ENCODE data around the gene IFITM1.
"Not testable (repeated sequence)": the region's sequence is repeated elsewhere in the genome, so short reads cannot be mapped to it uniquely, and the experiment has no call there.

IFITM1 gene

GRCh38 chr11:336659-337198, 22.9 kb downstream of the IFITM1 start:
- H3K4me1 ChIP-seq (ENCODE audit: control insufficient read depth in 1 of 2, insufficient read depth in 2 of 2, low read length in 2 of 2) = peaks cover 8 to 16% of the 10 kb centered on the region in 2 donors
- no peak overlapping the region for H3K4me3 ChIP-seq (ENCODE audit: low read depth in 1 of 2, low read length in 2 of 2)

GRCh38 chr11:337711-338110, 23.9 kb downstream of the IFITM1 start:
- peaks cover 8 to 16% of the 10 kb centered on the region in 2 donors for H3K4me1 ChIP-seq (ENCODE audit: control insufficient read depth in 1 of 2, insufficient read depth in 2 of 2, low read length in 2 of 2)
- no peak overlapping the region for H3K4me3 ChIP-seq (ENCODE audit: low read depth in 1 of 2, low read length in 2 of 2)
- H3K36me3 ChIP-seq (ENCODE audit: control insufficient read depth in 1 of 2, insufficient read depth in 2 of 2, low read length in 2 of 2) = no peaks in the 10 kb centered on the region
- H3K9me3 ChIP-seq (ENCODE audit: control insufficient read depth in 1 of 2, low read length in 2 of 2) = no peaks in the 10 kb centered on the region
- H3K27ac ChIP-seq (ENCODE audit: low read length) = no peak overlapping the region
- no peaks in the 10 kb centered on the region for H3K27me3 ChIP-seq (ENCODE audit: low read depth, low read length)

More at GRCh38 chr11:336659-337198, 22.9 kb downstream of the IFITM1 start:
- Histone ChIP-seq H3K27me3 (ENCODE audit: low read depth, low read length) (no peaks in the 10 kb centered on the region), H3K27ac (ENCODE audit: low read length) (peak overlapping the region; percentile 69), H3K36me3 (ENCODE audit: control insufficient read depth in 1 of 2, insufficient read depth in 2 of 2, low read length in 2 of 2) (no peaks in the 10 kb centered on the region), H3K9me3 (ENCODE audit: control insufficient read depth in 1 of 2, low read length in 2 of 2) (no peaks in the 10 kb centered on the region)

DNA sequence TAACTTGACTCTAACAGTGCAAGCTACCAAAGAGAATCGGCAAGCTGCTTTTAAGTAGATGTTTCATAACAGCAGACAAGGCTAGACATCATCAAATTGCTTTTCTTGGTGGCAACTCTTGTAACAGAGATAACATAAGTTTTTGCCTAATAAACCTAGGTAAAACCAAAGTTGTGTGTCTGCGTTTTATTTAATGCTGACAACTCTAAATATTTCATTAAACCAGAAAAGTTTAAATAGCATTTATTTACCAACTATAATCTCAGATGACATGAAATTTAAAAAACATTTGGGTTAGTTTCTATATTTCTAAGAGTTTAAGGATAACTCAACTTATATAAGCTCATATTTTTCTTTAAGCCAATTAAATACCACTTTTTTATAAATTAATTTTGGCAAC, 26.1 kb downstream of the IFITM1 start:
- H3K36me3 ChIP-seq (ENCODE audit: control insufficient read depth in 1 of 2, insufficient read depth in 2 of 2, low read length in 2 of 2) = no peaks in the 10 kb centered on the region
- H3K4me3 ChIP-seq (ENCODE audit: low read depth in 1 of 2, low read length in 2 of 2) = no peak overlapping the region
- no peaks in the 10 kb centered on the region for H3K9me3 ChIP-seq (ENCODE audit: control insufficient read depth in 1 of 2, low read length in 2 of 2)
- no peak overlapping the region for H3K27ac ChIP-seq (ENCODE audit: low read length)
- no peaks in the 10 kb centered on the region for H3K27me3 ChIP-seq (ENCODE audit: low read depth, low read length)
- H3K4me1 ChIP-seq (ENCODE audit: control insufficient read depth in 1 of 2, insufficient read depth in 2 of 2, low read length in 2 of 2) = peaks cover 8 to 16% of the 10 kb centered on the region in 2 donors

DNA sequence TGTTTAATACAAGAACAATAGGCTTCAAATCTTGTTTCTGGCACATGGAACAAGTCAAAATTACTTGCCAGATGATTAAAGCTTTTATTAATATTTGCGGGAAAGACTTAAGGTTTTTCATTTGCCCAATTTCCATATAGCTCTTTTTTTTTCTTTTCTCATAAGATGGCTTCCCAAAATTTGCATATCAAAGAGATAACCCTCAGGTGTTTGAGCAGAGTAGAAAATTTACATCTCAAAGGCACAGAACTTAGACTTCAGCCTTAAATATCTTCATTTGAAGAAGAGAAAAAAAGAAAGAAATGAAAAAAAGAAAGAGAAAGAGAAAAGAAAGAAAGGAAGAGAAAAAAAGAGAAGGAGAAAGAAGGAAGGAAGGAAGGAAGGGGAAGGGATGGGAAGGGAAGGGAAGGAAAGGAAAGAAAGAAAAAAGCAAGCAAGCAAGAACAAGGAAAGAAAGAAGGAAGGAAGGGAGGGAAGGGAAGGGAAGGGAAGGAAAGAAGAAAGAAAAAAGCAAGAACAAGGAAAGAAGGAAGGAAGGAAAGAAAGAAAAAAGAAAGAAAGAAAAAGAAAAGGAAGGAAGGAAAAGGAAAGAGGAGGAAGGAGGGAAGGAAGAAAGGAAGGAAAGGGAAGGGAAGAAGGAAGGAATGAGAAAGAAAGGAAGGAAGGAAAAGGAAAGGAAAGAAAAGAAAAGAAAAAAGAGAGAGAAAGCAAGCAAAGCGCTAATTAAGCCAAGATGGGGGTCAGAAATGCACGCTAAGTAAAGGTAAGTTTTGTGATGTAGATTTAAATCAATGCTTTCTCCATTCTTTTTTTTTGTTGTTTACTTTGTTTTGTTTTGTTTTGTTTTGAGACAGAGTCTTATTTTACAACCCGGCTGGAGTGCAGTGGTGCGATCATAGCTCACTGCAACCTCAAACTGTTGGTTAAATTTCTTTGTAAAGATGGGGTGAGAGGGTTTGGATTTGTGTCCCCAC, 27.0 kb downstream of the IFITM1 start:
- no peak overlapping the region for H3K4me3 ChIP-seq (ENCODE audit: low read depth in 1 of 2, low read length in 2 of 2)
- H3K4me1 ChIP-seq (ENCODE audit: control insufficient read depth in 1 of 2, insufficient read depth in 2 of 2, low read length in 2 of 2) = peaks cover 8 to 11% of the 10 kb centered on the region in 2 donors
- no peaks in the 10 kb centered on the region for H3K36me3 ChIP-seq (ENCODE audit: control insufficient read depth in 1 of 2, insufficient read depth in 2 of 2, low read length in 2 of 2)
- H3K27me3 ChIP-seq (ENCODE audit: low read depth, low read length) = no peaks in the 10 kb centered on the region
- H3K9me3 ChIP-seq (ENCODE audit: control insufficient read depth in 1 of 2, low read length in 2 of 2) = no peaks in the 10 kb centered on the region
- no peak overlapping the region for H3K27ac ChIP-seq (ENCODE audit: low read length)

DNA sequence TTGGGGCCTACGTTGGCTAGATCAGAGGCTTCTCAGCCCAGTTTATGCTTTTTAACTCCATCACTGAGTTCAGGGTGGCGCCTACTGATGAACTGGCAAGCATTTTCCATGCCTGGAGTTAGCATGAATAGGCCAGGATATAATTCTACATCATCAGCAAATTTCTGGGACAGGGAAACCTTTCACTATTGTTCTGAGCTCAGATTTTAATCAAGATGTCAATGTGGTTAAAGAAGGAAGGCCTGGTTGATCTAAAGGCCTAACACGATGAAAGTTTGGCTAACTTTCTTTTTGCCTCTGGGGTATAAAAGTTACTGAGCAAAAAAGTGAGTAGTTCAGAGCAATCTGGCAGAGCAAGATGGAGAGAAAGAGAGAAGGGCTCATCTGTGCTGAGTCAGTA, 28.5 kb downstream of the IFITM1 start:
- Histone ChIP-seq H3K4me3 (ENCODE audit: low read depth in 1 of 2, low read length in 2 of 2) (no peak overlapping the region), H3K27ac (ENCODE audit: low read length) (no peak overlapping the region), H3K9me3 (ENCODE audit: control insufficient read depth in 1 of 2, low read length in 2 of 2) (no peaks in the 10 kb centered on the region), H3K27me3 (ENCODE audit: low read depth, low read length) (no peaks in the 10 kb centered on the region), H3K4me1 (ENCODE audit: control insufficient read depth in 1 of 2, insufficient read depth in 2 of 2, low read length in 2 of 2) (no peaks in the 10 kb centered on the region), H3K36me3 (ENCODE audit: control insufficient read depth in 1 of 2, insufficient read depth in 2 of 2, low read length in 2 of 2) (no peaks in the 10 kb centered on the region)

DNA sequence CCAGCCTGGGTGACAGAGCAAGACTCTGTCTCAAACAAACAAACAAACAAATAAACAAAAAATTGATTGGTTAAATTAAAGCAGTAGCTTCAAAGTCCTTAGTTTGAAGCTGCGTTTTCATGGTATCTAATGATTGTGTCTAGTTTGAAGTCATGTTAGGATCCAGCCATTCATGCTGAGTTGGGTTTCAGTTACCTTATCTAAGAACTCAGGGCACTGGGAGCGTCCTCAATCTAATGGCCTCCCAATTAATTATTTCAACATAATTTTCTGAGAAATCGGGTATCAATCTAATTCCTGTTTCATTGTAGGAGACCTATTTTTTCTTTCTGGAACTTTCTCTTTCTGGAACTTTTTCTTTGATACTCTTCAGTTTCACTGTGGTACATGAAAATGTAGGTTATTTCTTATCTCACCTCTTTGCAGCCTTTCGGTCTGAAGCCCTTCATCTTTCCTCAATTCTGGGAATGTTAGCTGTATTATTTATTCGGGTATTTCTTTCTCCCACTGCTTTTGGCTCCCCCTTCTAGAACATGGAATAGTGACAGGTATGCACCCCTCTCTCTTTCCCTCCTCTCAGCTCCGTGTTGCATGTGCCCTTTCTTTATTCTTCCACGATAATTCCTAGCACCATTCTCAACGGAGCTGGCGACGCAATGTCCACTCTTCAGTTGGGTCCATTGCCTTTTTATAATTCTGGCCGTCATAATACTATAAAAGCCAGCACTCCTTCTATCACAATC, 31.2 kb downstream of the IFITM1 start:
- Histone ChIP-seq H3K4me3 (ENCODE audit: low read depth in 1 of 2, low read length in 2 of 2) (no peak overlapping the region), H3K27me3 (ENCODE audit: low read depth, low read length) (no peaks in the 10 kb centered on the region), H3K27ac (ENCODE audit: low read length) (no peak overlapping the region), H3K9me3 (ENCODE audit: control insufficient read depth in 1 of 2, low read length in 2 of 2) (no peaks in the 10 kb centered on the region), H3K4me1 (ENCODE audit: control insufficient read depth in 1 of 2, insufficient read depth in 2 of 2, low read length in 2 of 2) (no peaks in the 10 kb centered on the region), H3K36me3 (ENCODE audit: control insufficient read depth in 1 of 2, insufficient read depth in 2 of 2, low read length in 2 of 2) (no peaks in the 10 kb centered on the region)

DNA sequence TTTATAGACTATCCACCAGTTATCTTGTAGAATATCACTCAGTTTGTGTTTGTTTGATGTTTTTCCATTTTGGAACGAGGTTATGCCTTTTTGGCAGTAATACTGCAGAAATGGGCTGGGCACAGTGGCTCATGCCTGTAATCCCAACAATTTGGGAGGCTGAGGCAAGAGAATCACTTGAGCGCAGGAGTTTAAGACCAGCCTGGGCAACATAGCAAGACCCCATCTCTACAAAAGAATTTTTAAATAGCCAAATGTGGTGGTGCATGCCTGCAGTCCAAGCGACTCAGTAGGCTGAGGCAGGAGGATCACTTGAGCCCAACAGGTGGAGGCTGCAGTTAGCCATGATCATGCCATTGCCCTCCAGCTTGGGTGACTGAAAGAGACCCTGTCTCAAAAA, 32.7 kb downstream of the IFITM1 start:
- no peak overlapping the region for H3K27ac ChIP-seq (ENCODE audit: low read length)
- no peaks in the 10 kb centered on the region for H3K9me3 ChIP-seq (ENCODE audit: control insufficient read depth in 1 of 2, low read length in 2 of 2)
- no peaks in the 10 kb centered on the region for H3K4me1 ChIP-seq (ENCODE audit: control insufficient read depth in 1 of 2, insufficient read depth in 2 of 2, low read length in 2 of 2)
- no peak overlapping the region for H3K4me3 ChIP-seq (ENCODE audit: low read depth in 1 of 2, low read length in 2 of 2)
- H3K36me3 ChIP-seq (ENCODE audit: control insufficient read depth in 1 of 2, insufficient read depth in 2 of 2, low read length in 2 of 2) = no peaks in the 10 kb centered on the region
- no peaks in the 10 kb centered on the region for H3K27me3 ChIP-seq (ENCODE audit: low read depth, low read length)

DNA sequence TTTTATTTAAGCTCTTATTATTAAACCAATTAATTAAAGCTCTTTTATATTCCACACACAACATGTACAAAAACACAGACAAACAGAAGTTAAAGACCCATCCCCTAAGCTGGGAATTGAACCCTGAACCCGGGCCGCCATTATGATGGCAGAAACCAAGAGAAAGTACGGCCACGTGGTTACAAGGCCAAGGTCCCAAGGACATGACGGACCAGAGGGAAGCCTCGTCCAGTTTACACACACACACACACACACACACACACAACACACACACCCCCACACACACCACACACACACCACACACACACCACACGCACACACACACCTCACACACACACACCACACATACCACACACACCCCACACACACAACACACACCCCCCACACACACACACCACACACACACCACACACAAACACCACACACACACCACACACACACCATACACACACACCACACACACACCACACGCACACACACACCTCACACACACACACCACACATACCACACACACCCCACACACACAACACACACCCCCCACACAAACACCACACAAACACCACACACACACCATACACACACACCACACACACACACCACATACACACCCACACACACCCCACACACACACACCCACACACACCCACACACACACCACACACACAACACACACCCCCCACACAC, 35.6 kb downstream of the IFITM1 start:
- H3K9me3 ChIP-seq (ENCODE audit: control insufficient read depth in 1 of 2, low read length in 2 of 2); H3K36me3 ChIP-seq (ENCODE audit: control insufficient read depth in 1 of 2, insufficient read depth in 2 of 2, low read length in 2 of 2); H3K27ac ChIP-seq (ENCODE audit: low read length); H3K27me3 ChIP-seq (ENCODE audit: low read depth, low read length); H3K4me3 ChIP-seq (ENCODE audit: low read depth in 1 of 2, low read length in 2 of 2); H3K4me1 ChIP-seq (ENCODE audit: control insufficient read depth in 1 of 2, insufficient read depth in 2 of 2, low read length in 2 of 2): not testable (repeated sequence)

- not testable (repeated sequence) for H3K9me3 ChIP-seq (ENCODE audit: control insufficient read depth in 1 of 2, low read length in 2 of 2); H3K4me3 ChIP-seq (ENCODE audit: low read depth in 1 of 2, low read length in 2 of 2); H3K27ac ChIP-seq (ENCODE audit: low read length); H3K4me1 ChIP-seq (ENCODE audit: control insufficient read depth in 1 of 2, insufficient read depth in 2 of 2, low read length in 2 of 2); H3K27me3 ChIP-seq (ENCODE audit: low read depth, low read length); H3K36me3 ChIP-seq (ENCODE audit: control insufficient read depth in 1 of 2, insufficient read depth in 2 of 2, low read length in 2 of 2)
Observed at GRCh38 chr11:350033-350722, 36.3 kb downstream of the IFITM1 start.

GRCh38 chr11:350723-351255, 36.9 kb downstream of the IFITM1 start:
- H3K36me3 ChIP-seq (ENCODE audit: control insufficient read depth in 1 of 2, insufficient read depth in 2 of 2, low read length in 2 of 2) = peaks cover 0 to 5% of the 10 kb centered on the region in 2 donors
- no peak overlapping the region for H3K4me3 ChIP-seq (ENCODE audit: low read depth in 1 of 2, low read length in 2 of 2)
- no peaks in the 10 kb centered on the region for H3K9me3 ChIP-seq (ENCODE audit: control insufficient read depth in 1 of 2, low read length in 2 of 2)
- no peak overlapping the region for H3K27ac ChIP-seq (ENCODE audit: low read length)
- H3K4me1 ChIP-seq (ENCODE audit: control insufficient read depth in 1 of 2, insufficient read depth in 2 of 2, low read length in 2 of 2) = peaks cover 3 to 11% of the 10 kb centered on the region in 2 donors
- H3K27me3 ChIP-seq (ENCODE audit: low read depth, low read length) = no peaks in the 10 kb centered on the region

Measured in muscle layer of duodenum (tissue), 2 donors.